MM.1S (cell line): ENCODE measurements around the gene DAD1.

Source experiments
- DNase-seq: peaks from one replicate; pipeline ENCODE4 v3.0.0-alpha.2; 2015
- H2AFZ ChIP-seq: fragments of 300-600 bp; sonication (generic); 2 replicates; pipeline ENCODE4 v1.6.0; 2016; ENCODE audit warnings: antibody characterized with exemption, low read length
- H3F3A ChIP-seq: fragments of 300-600 bp; sonication (generic); 2 replicates; pipeline ENCODE4 v1.6.1; 2016; ENCODE audit warnings: mild to moderate bottlenecking, antibody characterized with exemption, low read length, moderate library complexity, mixed read lengths; ENCODE audit not compliant: insufficient read depth
- H3K27ac ChIP-seq: fragments of 300-600 bp; sonication (generic); 2 replicates; pipeline ENCODE4 v1.5.1; 2016; ENCODE audit warnings: mild to moderate bottlenecking, low read length
- H3K27me3 ChIP-seq: fragments of 300-600 bp; sonication (generic); replicated peaks from 2 replicates; pipeline ENCODE4 v1.6.0; 2016; ENCODE audit warnings: low read length; ENCODE audit not compliant: insufficient read depth
- H3K36me3 ChIP-seq: fragments of 300-600 bp; sonication (generic); replicated peaks from 2 replicates; pipeline ENCODE4 v1.6.1; 2016; ENCODE audit warnings: mild to moderate bottlenecking, low read length, mixed read lengths; ENCODE audit not compliant: insufficient read depth
- H3K4me1 ChIP-seq: fragments of 300-600 bp; sonication (generic); 2 replicates; pipeline ENCODE4 v1.6.1; 2016; ENCODE audit warnings: low read length, mixed read lengths
- H3K4me2 ChIP-seq: fragments of 300-600 bp; sonication (generic); 2 replicates; pipeline ENCODE4 v1.6.0; 2016; ENCODE audit warnings: low read depth, low read length
- H3K4me3 ChIP-seq: fragments of 300-600 bp; sonication (generic); 2 replicates; pipeline ENCODE4 v1.5.1; 2016; ENCODE audit warnings: low read length, mixed read lengths
- H3K79me2 ChIP-seq: fragments of 300-600 bp; sonication (generic); 2 replicates; pipeline ENCODE4 v1.6.1; 2016; ENCODE audit warnings: mixed run types, low read length, mixed read lengths
- H3K9ac ChIP-seq: fragments of 300-600 bp; sonication (generic); 2 replicates; pipeline ENCODE4 v1.6.1; 2016; ENCODE audit warnings: low read length, mixed read lengths
- H3K9me2 ChIP-seq: fragments of 300-600 bp; sonication (generic); replicated peaks from 2 replicates; pipeline ENCODE4 v1.6.1; 2016; ENCODE audit warnings: mild to moderate bottlenecking, low read length, mixed read lengths; ENCODE audit not compliant: insufficient read depth
- H3K9me3 ChIP-seq: fragments of 300-600 bp; sonication (generic); replicated peaks from 2 replicates; pipeline ENCODE4 v1.6.1; 2016; ENCODE audit warnings: mild to moderate bottlenecking, low read length, mixed read lengths; ENCODE audit not compliant: insufficient read depth
- H4K20me1 ChIP-seq: fragments of 300-600 bp; sonication (generic); 2 replicates; pipeline ENCODE4 v1.6.1; 2016; ENCODE audit warnings: mild to moderate bottlenecking, low read length, moderate library complexity, mixed read lengths; ENCODE audit not compliant: insufficient read depth
- CTCF ChIP-seq: fragments of 300-600 bp; sonication (generic); IDR thresholded peaks from 2 replicates; pipeline ENCODE4 v1.5.1; 2016; ENCODE audit warnings: antibody characterized with exemption, low read length, mixed read lengths
- EZH2 ChIP-seq: fragments of 300-600 bp; sonication (generic); optimal IDR thresholded peaks from 2 replicates; pipeline ENCODE3; 2017; ENCODE audit warnings: low read depth, mild to moderate bottlenecking, antibody characterized with exemption, low read length, mixed read lengths
- EZH2phosphoT487 ChIP-seq: fragments of 300-600 bp; sonication (generic); IDR thresholded peaks from 2 replicates; pipeline ENCODE4 v1.6.1; 2018; ENCODE audit warnings: antibody characterized with exemption, low read length

DAD1 gene

GRCh38 chr14:22610931-22611330 lies 21.9 kb upstream of the DAD1 start:
- H3K4me1 ChIP-seq = peaks cover 37% of the 10 kb centered on the region
- H3K9ac ChIP-seq = no peak overlapping the region
- no peaks in the 10 kb centered on the region for H3K27me3 ChIP-seq
- no peaks in the 10 kb centered on the region for H4K20me1 ChIP-seq
- no peaks in the 10 kb centered on the region for H3K36me3 ChIP-seq
- no peak overlapping the region for H3K4me2 ChIP-seq
- H3K4me3 ChIP-seq = no peak overlapping the region
- H3F3A ChIP-seq = peaks cover 21% of the 10 kb centered on the region
- TF ChIP-seq EZH2 = no peak
- no peak for TF ChIP-seq CTCF
- no peak for TF ChIP-seq EZH2phosphoT487
- no peak overlapping the region; the same call in 1 of the 2 replicates for H3K27ac ChIP-seq
- H3K9me2 ChIP-seq = no peaks in the 10 kb centered on the region
- H2AFZ ChIP-seq = no peak overlapping the region
- no peaks in the 10 kb centered on the region for H3K9me3 ChIP-seq
- DNase-seq = no peak
- 0 out of 2 replicates have a peak, but pooled peaks cover 3% of the 10 kb centered on the region for H3K79me2 ChIP-seq

GRCh38 chr14:22607291-22607690 lies 18.3 kb upstream of the DAD1 start:
- Histone ChIP-seq H3K4me1 (peaks cover 23% of the 10 kb centered on the region), H3K36me3 (no peaks in the 10 kb centered on the region), H4K20me1 (no peaks in the 10 kb centered on the region), H3K79me2 (peaks cover 24% of the 10 kb centered on the region), H3K27me3 (no peaks in the 10 kb centered on the region), H3K4me3 (no peak overlapping the region), H2AFZ (no peak overlapping the region), H3F3A (0 out of 2 replicates have a peak, but pooled peaks cover under 1% of the 10 kb centered on the region), H3K9ac (no peak overlapping the region), H3K9me2 (no peaks in the 10 kb centered on the region), H3K4me2 (no peak overlapping the region), H3K9me3 (no peaks in the 10 kb centered on the region), H3K27ac (peak overlapping the region; percentile 4; the same call in 1 of the 2 replicates)
- DNase-seq = no peak
- TF ChIP-seq EZH2phosphoT487 = no peak
- TF ChIP-seq CTCF = no peak
- TF ChIP-seq EZH2 = no peak

GRCh38 chr14:22606380-22606779 lies 17.4 kb upstream of the DAD1 start:
- peaks cover 7% of the 10 kb centered on the region for H3F3A ChIP-seq
- H3K36me3 ChIP-seq = no peaks in the 10 kb centered on the region
- H3K4me1 ChIP-seq = peaks cover 21% of the 10 kb centered on the region
- H3K9me2 ChIP-seq = no peaks in the 10 kb centered on the region
- H3K9ac ChIP-seq = no peak overlapping the region
- H3K9me3 ChIP-seq = no peaks in the 10 kb centered on the region
- H2AFZ ChIP-seq = no peak overlapping the region
- TF ChIP-seq EZH2 = no peak
- TF ChIP-seq EZH2phosphoT487 = no peak
- TF ChIP-seq CTCF = no peak
- H3K4me2 ChIP-seq = no peak overlapping the region
- H3K4me3 ChIP-seq = no peak overlapping the region
- H3K27me3 ChIP-seq = no peaks in the 10 kb centered on the region
- peaks cover 27% of the 10 kb centered on the region for H3K79me2 ChIP-seq
- no peak overlapping the region for H3K27ac ChIP-seq
- DNase-seq = no peak
- no peaks in the 10 kb centered on the region for H4K20me1 ChIP-seq
